ENCODE measurements around the gene MPRIP. TPM values are rescaled to one million over a fixed set of nuclear protein-coding genes. Genes with fewer than 3 reads are reported as not detected.

The MPRIP gene
- polyA plus RNA-seq, 1 donor from 2014 or later = 47.3 TPM

DNA sequence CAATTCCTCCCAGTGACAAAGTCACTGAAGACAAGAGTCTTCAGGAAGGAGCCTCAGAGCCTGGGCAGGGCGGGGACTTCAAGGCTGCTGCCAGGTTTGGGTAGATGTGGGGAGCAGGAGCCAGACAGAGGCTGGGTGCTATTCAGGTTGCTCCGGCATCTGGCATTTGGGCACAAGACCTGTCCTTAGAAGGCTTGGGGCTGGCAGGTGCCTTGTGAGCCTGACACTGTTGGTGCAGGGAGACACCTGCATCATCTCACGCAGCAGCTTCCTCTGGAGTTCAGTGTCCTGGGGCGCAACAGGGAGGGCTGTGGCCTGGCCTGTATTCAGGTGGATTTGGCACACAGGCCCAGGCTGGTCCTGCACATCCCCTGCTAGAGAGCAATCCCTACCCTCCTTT is 65.0 kb downstream of the MPRIP start:
- H3K4me3 ChIP-seq (ENCODE audit: low read length) = no peak overlapping the region
- H3K9me3 ChIP-seq (ENCODE audit: low read length) = no peaks in the 10 kb centered on the region
- no peaks in the 10 kb centered on the region for H3F3A ChIP-seq (ENCODE audit: insufficient read depth, low read length, poor library complexity, severe bottlenecking)
- no peak overlapping the region for H3K4me2 ChIP-seq (ENCODE audit: low read length)
- no peaks in the 10 kb centered on the region for H3K9me2 ChIP-seq (ENCODE audit: insufficient read depth, low read length)
- peaks cover 7% of the 10 kb centered on the region for H3K79me2 ChIP-seq (replicated peaks; ENCODE audit: insufficient read depth, low read length)
- no peak overlapping the region for H2AFZ ChIP-seq (ENCODE audit: low read depth, low read length)
- H4K20me1 ChIP-seq (ENCODE audit: insufficient read depth) = no peaks in the 10 kb centered on the region
- no peak for TF ChIP-seq POLR2AphosphoS5 (IDR thresholded peaks at IDR 0.05)
- no peak for TF ChIP-seq EP300 (conservative IDR thresholded peaks at IDR 0.05; ENCODE audit: poor library complexity, severe bottlenecking)
- TF ChIP-seq, protein P1, sequence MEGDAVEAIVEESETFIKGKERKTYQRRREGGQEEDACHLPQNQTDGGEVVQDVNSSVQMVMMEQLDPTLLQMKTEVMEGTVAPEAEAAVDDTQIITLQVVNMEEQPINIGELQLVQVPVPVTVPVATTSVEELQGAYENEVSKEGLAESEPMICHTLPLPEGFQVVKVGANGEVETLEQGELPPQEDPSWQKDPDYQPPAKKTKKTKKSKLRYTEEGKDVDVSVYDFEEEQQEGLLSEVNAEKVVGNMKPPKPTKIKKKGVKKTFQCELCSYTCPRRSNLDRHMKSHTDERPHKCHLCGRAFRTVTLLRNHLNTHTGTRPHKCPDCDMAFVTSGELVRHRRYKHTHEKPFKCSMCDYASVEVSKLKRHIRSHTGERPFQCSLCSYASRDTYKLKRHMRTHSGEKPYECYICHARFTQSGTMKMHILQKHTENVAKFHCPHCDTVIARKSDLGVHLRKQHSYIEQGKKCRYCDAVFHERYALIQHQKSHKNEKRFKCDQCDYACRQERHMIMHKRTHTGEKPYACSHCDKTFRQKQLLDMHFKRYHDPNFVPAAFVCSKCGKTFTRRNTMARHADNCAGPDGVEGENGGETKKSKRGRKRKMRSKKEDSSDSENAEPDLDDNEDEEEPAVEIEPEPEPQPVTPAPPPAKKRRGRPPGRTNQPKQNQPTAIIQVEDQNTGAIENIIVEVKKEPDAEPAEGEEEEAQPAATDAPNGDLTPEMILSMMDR (IDR thresholded peaks at IDR 0.05; ENCODE audit: poor library complexity, severe bottlenecking) = no peak
- TF ChIP-seq, protein P2, sequence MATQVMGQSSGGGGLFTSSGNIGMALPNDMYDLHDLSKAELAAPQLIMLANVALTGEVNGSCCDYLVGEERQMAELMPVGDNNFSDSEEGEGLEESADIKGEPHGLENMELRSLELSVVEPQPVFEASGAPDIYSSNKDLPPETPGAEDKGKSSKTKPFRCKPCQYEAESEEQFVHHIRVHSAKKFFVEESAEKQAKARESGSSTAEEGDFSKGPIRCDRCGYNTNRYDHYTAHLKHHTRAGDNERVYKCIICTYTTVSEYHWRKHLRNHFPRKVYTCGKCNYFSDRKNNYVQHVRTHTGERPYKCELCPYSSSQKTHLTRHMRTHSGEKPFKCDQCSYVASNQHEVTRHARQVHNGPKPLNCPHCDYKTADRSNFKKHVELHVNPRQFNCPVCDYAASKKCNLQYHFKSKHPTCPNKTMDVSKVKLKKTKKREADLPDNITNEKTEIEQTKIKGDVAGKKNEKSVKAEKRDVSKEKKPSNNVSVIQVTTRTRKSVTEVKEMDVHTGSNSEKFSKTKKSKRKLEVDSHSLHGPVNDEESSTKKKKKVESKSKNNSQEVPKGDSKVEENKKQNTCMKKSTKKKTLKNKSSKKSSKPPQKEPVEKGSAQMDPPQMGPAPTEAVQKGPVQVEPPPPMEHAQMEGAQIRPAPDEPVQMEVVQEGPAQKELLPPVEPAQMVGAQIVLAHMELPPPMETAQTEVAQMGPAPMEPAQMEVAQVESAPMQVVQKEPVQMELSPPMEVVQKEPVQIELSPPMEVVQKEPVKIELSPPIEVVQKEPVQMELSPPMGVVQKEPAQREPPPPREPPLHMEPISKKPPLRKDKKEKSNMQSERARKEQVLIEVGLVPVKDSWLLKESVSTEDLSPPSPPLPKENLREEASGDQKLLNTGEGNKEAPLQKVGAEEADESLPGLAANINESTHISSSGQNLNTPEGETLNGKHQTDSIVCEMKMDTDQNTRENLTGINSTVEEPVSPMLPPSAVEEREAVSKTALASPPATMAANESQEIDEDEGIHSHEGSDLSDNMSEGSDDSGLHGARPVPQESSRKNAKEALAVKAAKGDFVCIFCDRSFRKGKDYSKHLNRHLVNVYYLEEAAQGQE (IDR thresholded peaks at IDR 0.05; ENCODE audit: borderline replicate concordance) = no peak
- TF ChIP-seq SMC3 (conservative IDR thresholded peaks at IDR 0.05; ENCODE audit: poor library complexity) = no peak
- no peak for TF ChIP-seq RAD21 (conservative IDR thresholded peaks at IDR 0.05)
- no peak for TF ChIP-seq EZH2 (IDR thresholded peaks at IDR 0.05; ENCODE audit: borderline replicate concordance, insufficient read depth, low read length, poor library complexity, severe bottlenecking)
- no peak for TF ChIP-seq TAF1 (IDR thresholded peaks at IDR 0.05; ENCODE audit: low read depth)
- no peak for TF ChIP-seq MXI1 (conservative IDR thresholded peaks at IDR 0.05; ENCODE audit: poor library complexity, severe bottlenecking)
- no peak overlapping the region for H3K9ac ChIP-seq (ENCODE audit: low read length)
- H3K27me3 ChIP-seq (ENCODE audit: insufficient read depth, low read depth, low read length) = no peaks in the 10 kb centered on the region
- no peaks in the 10 kb centered on the region for H3K36me3 ChIP-seq (ENCODE audit: insufficient read depth, low read length)
- H3K27ac ChIP-seq (ENCODE audit: low read length) = no peak overlapping the region

DNA sequence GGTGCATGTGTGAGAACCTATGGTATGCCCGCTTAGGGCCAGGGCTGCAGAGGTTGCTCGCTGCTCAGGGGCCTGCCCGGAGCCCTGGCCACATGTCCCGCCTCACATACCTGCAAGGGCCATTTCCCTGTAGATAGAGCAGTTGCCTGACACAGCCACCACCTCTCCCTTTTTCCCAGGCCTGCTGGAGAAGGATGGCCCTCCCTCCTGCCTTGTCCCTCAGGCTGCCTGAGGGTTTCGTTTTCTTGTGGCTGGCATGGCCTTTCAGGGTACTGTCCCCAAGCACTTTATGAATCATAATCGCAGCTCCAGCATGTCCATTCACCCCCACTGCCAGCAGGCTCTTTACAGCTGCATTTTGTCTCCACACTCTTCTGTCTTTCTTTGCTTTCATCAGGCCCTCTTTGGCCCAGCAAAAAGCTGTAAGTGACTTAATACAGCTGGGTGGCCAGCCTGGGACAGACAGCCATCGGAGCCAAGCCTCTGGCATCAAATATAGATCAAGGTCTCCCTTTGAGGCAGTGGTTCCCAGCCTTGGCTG is 65.7 kb downstream of the MPRIP start:
- no peaks in the 10 kb centered on the region for H3K36me3 ChIP-seq (ENCODE audit: insufficient read depth, low read length)
- H3K79me2 ChIP-seq (replicated peaks; ENCODE audit: insufficient read depth, low read length) = peaks cover 7% of the 10 kb centered on the region
- no peaks in the 10 kb centered on the region for H3K9me3 ChIP-seq (ENCODE audit: low read length)
- no peaks in the 10 kb centered on the region for H3F3A ChIP-seq (ENCODE audit: insufficient read depth, low read length, poor library complexity, severe bottlenecking)
- no peak overlapping the region for H3K4me2 ChIP-seq (ENCODE audit: low read length)
- H3K27me3 ChIP-seq (ENCODE audit: insufficient read depth, low read depth, low read length) = no peaks in the 10 kb centered on the region
- H3K9me2 ChIP-seq (ENCODE audit: insufficient read depth, low read length) = no peaks in the 10 kb centered on the region
- no peak overlapping the region for H3K27ac ChIP-seq (ENCODE audit: low read length)
- no peaks in the 10 kb centered on the region for H4K20me1 ChIP-seq (ENCODE audit: insufficient read depth)
- no peak overlapping the region for H3K9ac ChIP-seq (ENCODE audit: low read length)
- no peak for TF ChIP-seq TAF1 (IDR thresholded peaks at IDR 0.05; ENCODE audit: low read depth)
- TF ChIP-seq EP300 (conservative IDR thresholded peaks at IDR 0.05; ENCODE audit: poor library complexity, severe bottlenecking) = no peak
- TF ChIP-seq, protein P1 (IDR thresholded peaks at IDR 0.05; ENCODE audit: poor library complexity, severe bottlenecking) = no peak
- no peak for TF ChIP-seq MXI1 (conservative IDR thresholded peaks at IDR 0.05; ENCODE audit: poor library complexity, severe bottlenecking)
- no peak for TF ChIP-seq RAD21 (conservative IDR thresholded peaks at IDR 0.05)
- TF ChIP-seq EZH2 (IDR thresholded peaks at IDR 0.05; ENCODE audit: borderline replicate concordance, insufficient read depth, low read length, poor library complexity, severe bottlenecking) = no peak
- TF ChIP-seq, protein P2 (IDR thresholded peaks at IDR 0.05; ENCODE audit: borderline replicate concordance) = no peak
- TF ChIP-seq SMC3 (conservative IDR thresholded peaks at IDR 0.05; ENCODE audit: poor library complexity) = no peak
- TF ChIP-seq POLR2AphosphoS5 (IDR thresholded peaks at IDR 0.05) = no peak
- no peak overlapping the region for H2AFZ ChIP-seq (ENCODE audit: low read depth, low read length)
- H3K4me3 ChIP-seq (ENCODE audit: low read length) = no peak overlapping the region
